GM19025 (cell line): ENCODE measurements around the gene SUN1.
"Not testable (repeated sequence)": the region's sequence is repeated elsewhere in the genome, so short reads cannot be mapped to it uniquely, and the experiment has no call there.

Source experiments
- ATAC-seq: cut with Tn5 transposase; IDR thresholded peaks from one replicate; pipeline ENCODE4 v1.9.1; 2021; ENCODE audit warnings: mild to moderate bottlenecking, low read depth, moderate library complexity; ENCODE audit not compliant: unreplicated experiment

SUN1 gene

DNA sequence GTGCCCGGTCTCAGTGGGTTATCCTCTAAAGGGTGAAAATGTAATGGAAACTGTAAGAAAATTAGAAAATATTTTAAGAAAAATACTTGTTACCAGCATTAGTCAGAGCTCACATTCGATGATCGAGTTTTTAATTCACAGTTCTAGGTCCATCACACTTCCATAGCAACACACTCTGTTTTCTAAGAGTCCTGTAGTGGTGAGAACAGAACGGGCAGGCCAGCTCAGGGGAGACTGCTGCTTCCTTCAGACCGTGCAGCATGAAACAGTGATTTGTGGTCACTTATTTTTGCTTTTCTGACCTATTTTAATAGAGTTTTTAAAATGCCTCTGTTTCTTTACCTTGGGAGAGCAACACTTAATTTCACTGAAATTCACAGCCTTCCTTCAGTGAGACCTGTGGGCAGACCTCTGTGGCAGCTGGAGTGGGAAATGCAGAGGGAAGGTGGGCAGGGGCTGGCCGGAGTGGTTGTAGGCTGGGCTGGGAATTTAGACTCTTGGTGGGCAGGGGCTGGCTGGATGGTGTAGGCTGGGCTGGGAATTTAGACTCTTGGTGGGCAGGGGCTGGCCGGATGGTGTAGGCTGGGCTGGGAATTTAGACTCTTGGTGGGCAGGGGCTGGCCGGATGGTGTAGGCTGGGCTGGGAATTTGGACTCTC lies 1.5 kb downstream of the SUN1 start:
- ATAC-seq: no peak

DNA sequence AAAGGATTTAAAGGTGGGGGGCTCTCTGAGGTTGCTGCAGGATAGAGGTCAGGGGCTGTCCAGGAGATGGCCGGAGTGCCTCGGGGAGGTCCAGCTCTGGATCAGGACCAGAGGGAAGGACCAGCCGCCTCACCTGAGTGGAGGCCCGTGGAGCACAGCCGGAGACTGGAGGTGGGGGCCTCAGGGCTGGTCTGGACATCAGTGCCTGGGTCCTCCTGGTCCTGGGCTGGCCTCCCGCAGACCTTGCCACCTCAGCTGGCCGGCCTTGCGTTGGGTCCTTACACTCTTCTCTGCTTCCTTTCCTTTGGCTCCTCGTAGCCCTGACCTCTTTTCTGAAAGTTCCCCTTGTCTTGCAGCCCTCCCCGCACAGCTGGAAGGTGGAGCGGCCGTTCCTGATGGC lies 2.0 kb downstream of the SUN1 start:
- ATAC-seq: no peak

DNA sequence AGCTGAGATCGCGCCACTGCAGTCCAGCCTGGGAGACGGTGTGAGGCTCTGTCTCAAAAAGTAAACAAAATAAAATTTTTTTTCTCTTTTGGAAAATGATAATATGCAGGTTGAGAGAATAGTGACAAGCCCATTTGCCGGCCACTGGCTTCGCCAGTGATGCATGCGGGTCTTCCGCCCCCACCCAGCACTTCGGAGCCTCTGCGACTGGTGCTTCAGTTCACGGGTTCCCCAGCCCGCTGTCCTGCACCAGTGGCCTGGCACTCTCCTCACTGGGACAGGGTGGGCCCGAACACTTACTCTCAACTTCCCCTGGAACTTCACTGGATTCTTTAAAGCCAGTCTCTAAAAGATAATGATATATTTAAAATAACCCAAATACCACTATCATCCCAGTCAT lies 2.7 kb downstream of the SUN1 start:
- ATAC-seq: no peak

DNA sequence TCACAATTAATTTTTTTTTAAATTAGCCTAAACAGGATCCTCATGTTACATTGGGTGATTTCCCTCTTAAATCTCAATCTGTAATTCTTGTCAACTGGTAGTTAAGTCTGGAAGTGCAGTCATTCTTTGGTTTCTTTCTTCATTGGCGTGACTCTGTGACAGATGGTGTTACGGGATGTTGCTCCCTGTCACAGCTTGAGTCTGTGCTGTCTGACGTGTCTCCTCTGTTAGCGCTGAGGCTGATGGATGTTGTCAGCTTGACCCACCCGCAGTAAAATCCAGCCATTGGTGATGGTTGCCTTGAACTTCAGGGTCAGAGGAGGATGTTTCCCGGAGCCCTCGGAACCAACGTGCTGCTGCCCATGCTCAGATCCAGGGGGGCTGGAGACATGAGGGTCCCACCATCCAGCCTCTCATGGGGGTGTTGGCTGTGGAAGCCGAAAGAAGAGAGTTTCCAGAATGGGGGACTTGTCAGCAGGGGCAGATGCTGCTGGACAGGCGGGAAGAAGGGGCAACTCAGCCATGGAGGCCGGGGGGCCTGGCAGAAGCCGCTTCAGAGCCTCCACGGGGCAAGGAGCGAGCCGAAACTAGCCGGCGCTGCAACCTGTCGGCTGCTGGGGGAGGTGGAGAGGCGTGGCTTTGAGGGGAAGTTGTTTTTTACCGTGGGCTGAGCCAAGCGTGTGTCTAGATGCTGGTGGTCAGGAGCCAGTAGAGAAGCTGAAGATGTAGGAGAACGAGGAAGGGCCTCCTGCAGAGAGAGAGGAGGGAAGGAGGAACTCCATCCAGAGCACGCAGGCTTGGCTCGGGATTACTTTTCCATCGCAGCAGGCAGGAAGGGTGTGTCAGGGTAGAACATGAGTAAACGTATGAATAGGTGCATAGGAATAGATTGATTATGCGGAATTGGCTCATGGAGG lies 3.5 kb downstream of the SUN1 start:
- no peak for ATAC-seq

DNA sequence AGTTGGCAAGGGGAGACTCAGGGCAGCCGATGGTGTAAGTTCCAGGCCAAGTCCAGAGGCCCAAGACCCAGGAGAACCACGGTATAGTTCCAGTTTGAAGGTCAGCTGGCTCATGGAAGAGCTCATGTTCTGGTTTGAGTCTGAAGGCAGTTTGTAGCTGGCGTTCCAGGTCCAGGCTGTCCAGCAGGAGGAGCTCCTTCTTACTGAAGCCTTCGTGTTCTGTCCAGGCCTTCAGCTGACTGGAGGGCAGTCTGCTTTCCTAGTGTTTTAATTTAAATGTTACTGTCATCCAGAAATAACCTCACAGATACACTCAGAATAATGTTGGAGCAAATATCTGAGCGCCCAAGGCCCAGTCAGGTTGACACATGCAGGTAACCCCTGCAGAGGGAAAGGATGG lies 4.2 kb downstream of the SUN1 start:
- no peak for ATAC-seq

DNA sequence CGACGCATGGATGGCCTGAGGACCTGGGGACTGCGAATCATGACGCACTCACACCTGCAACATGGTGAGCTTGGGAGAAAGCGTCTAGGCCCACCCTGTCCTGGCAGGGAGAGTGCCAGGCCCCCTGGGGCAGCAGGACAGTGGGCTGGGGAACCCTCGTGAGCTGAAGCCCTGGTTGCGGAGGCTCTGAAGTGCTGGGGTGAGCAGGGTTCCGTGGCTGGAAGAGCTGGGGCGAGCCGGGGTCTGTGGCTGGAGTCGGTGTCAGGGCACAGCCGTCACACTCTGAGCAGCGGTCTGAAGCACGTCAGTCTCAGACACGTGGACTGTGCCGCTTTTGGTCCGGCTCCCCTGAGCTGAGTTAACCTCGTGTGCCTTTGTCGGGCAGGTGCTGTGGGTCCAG lies 4.7 kb downstream of the SUN1 start:
- ATAC-seq: no peak

DNA sequence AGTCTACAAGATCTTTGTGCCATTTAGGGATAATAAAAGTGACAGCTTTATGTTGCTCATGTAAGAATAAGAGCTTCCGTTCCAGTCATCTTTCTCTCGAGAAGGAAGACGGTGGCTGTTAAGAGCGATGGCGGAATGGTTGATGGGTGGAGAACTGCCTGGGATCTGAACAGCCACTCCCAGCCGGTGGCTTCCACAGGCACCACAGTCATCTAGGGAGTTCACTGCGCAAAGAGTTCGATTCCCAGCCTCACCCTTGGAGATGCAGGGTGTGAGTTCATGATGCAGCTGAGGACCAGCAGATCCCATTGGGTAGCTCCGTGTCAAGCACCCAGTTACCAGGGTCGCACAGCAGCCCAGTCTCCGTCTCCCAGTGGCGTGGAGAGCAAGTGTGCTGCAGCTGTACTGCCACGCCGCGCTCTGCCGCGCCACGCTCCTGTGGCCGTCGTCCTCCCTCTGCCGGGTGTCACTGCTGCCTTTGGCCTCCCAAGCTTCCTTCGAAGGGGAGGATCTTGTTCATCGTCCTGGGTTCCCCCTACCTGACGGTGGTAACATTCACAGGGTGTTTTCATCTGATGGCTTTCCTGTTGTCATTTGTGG lies 7.8 kb downstream of the SUN1 start:
- ATAC-seq: no peak

DNA sequence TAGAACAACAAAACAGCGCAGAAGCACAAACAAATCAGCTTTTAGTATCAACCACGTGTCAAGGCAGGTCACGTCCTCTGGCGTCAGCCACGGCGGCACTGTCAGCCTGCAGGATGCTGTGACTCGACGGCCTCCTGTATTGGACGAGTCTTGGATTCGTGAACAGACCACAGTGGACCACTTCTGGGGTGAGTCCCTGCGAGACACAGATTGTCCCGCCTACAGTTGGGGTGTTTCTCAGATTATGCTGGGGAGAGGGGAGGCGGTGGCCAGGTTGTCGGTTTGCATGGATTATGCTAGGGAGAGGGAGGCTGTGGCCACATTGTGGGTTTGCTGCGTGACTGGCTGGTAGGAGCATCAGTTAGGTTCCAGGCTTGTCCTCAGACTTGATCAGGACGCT lies 9.7 kb downstream of the SUN1 start:
- no peak for ATAC-seq

DNA sequence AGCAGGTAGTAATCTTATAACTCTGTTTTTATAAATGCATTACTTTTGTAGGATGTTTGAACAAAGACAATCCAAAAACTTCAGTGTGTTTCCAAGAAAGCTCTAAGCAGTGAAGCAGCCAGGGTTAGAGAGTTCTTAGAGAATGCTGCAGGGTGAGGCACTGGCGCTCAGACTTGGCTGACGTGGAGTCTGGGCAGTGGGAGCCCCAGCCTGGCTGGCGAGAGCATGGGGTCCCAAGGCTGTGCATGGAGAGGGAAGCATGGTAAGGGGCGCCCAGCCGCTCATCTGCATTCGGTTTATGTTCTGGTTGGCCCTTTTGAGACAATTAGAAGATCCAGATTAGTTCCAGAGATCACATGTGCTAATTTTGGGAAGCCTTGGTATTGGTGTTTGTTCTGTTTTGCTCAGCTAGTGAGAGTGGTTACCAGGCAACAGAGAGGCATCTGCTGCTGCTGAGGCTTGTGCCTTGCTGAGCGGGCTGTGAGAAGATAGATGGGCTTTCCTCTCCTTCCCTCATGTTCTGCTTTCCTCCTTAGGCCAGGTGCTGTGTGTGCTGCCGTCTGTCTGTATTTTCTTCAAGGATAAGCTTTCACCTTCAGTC lies 10.3 kb downstream of the SUN1 start:
- no peak for ATAC-seq

DNA sequence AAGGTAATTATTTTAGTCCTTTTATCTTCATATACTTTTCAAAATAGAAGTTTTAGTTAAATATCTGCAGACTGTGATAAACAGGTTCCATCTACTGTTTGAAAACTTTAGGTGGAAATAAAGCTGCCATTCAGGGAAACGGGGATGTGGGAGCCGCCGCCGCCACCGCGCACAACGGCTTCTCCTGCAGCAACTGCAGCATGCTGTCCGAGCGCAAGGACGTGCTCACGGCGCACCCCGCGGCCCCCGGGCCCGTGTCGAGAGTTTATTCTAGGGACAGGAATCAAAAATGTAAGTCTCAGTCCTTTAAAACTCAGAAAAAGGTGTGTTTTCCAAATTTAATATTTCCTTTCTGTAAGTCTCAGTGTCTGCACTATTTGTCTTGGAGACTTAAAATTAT lies 11.0 kb downstream of the SUN1 start:
- no peak for ATAC-seq

DNA sequence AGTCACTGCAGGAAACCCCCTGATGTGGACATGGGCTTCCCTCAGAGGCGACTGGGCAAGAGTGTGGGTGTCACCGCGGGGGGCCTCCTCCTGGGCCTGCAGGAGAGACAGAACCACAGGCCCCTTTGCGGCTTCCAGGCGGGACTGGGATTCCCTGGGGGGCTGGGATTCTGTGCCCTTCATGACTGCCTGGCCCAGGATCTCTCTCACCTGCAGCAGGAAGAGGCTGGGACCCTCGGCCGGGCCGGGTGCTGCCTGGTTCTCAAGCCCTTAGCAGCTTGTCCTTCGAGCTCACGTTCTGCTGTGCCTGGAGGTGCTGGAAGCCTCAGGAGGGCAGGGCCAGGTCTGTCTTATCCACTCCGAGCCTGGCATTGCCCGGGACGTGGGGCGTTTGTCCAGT lies 11.8 kb downstream of the SUN1 start:
- ATAC-seq: no peak

DNA sequence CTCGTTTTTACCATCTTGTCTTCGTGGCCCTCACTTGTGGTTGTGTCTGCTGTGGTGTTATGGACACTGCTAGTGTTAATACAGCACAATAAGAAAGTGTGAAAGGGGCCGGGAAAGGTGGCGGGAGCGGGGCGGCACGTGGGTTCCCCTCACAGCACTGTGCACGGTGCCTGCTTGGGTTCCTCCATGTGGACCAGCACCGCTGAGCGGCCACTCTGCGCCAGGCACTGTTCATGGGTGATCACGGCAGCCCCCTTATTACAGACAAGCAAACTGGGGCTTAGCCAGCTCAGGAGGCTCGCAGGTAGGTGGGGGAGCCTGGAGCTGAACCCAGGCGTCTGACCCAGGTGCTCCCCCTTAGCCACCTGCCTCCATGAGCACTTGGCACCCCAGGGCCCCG lies 12.2 kb downstream of the SUN1 start:
- no peak for ATAC-seq

DNA sequence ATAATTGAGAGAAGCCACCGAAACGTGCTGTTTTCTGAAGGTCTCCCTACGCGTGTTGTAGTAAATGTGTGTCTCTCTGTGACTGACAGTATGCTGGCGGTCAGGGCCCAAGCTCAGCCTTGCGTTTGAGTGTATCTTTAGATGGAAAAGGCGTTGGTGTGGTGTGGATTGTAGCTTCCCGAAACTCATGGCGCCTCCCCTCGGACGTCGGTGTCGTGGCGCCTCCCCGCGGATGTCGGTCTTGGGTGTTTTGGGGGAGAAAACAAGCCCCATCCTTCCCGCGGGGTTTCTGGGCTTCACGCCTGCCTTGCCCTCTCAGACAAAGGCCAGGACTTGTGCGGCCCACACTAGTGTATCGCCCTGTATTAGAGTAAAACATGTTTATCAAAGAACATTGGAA lies 12.8 kb downstream of the SUN1 start:
- no peak for ATAC-seq

DNA sequence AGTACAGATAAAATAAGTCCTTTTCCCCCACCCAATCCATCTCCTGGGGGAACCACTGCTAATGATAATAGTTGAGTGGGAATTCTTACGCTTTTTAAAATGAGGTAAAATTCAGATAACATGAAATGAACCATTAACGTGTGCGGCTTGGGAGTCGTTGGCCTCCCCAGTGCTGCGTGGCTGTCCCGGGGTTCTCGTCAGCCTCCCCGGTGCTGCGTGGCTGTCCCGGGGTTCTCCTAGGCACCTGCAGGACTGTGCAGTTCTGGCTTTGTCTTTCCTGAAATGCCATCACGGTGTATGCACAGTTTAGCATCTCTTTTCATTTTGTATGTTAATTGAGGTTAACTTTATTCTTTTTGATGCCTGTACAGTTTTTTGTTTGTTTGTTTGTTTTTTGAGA lies 13.5 kb downstream of the SUN1 start:
- ATAC-seq: no peak

DNA sequence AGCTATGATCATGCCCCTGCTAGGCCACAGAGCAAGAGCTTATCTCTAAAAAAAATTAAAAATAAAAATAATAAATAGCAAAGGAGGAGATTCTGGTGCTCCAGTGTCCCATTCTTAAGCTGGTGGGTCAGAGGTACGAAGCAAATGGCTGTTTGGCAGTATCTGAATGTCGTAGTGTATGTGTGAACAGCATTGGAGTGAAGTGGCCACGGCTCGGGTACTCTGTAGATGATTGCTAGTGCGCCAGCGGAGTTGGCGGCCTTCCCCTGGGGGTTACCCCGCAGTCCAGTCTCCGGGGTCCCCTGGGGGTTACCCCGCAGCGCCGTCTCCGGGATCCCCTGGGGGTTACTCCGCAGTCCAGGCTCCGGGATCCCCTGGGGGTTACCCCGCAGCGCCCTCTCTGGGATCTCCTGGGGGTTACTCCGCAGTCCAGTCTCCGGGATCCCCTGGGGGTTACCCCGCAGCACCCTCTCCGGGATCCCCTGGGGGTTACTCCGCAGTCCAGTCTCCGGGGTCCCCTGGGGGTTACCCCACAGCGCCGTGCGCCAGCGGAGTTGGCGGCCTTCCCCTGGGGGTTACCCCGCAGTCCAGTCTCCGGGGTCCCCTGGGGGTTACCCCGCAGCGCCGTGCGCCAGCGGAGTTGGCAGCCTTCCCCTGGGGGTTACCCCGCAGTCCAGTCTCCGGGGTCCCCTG lies 14.8 kb downstream of the SUN1 start:
- ATAC-seq: not testable (repeated sequence)

DNA sequence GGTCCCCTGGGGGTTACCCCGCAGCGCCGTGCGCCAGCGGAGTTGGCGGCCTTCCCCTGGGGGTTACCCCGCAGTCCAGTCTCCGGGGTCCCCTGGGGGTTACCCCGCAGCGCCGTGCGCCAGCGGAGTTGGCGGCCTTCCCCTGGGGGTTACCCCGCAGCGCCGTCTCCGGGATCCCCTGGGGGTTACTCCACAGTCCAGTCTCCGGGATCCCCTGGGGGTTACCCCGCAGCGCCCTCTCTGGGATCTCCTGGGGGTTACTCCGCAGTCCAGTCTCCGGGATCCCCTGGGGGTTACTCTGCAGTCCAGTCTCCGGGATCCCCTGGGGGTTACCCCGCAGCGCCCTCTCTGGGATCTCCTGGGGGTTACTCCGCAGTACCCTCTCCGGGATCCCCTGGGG lies 15.5 kb downstream of the SUN1 start:
- ATAC-seq: not testable (repeated sequence)

DNA sequence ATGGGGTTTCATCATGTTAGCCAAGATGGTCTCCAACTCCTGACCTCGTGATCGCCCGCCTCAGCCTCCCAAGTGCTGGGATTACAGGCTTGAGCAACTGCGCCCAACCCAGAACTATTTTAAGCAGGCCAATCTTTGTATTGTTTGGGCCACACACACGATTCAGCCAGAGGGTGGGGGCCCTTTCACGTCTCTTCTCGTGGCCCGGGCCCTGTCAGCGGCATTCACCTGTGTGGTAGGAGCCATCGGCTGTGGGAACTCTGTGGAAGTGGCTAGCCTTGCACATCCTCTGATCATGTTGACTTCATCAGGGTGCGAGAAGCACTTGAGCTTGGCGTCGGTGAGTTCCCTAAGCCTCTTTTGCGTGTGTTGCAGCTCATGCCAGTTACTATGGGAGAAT lies 16.9 kb downstream of the SUN1 start:
- ATAC-seq: no peak

DNA sequence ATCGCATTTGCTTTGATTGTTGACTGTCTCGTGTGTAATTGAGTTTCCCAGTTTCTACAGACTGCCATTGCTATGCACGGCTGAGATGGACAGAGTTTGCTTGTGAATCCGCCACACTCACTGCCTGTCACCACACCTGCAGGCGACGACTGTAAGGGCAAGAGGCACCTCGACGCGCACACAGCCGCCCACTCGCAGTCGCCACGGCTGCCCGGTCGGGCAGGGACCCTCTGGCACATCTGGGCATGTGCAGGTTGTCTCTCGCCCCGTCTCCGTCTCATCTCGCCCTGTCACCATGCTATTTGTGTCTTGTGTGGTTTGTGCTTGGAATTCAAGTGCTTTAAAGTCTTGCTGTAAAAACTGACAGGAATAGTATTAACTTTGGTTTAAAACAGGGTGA lies 17.5 kb downstream of the SUN1 start:
- no peak for ATAC-seq

DNA sequence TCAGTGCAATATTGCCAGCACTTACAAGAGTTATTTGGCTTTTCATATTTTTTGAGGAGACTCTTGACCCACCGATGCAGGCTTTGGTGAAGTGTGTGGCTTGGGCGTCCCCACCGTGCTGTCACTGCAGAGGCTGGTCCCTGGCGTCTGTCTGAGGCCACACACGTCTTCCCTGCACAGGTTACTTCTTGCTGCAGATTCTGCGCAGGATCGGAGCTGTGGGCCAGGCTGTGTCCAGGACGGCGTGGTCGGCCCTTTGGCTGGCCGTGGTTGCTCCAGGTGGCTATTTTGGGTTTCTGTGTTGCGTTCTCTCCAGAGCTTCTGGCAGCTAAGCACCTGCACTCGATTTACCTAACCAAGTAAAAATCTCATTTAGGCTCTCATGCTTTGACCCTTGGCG lies 18.9 kb downstream of the SUN1 start:
- no peak for ATAC-seq

DNA sequence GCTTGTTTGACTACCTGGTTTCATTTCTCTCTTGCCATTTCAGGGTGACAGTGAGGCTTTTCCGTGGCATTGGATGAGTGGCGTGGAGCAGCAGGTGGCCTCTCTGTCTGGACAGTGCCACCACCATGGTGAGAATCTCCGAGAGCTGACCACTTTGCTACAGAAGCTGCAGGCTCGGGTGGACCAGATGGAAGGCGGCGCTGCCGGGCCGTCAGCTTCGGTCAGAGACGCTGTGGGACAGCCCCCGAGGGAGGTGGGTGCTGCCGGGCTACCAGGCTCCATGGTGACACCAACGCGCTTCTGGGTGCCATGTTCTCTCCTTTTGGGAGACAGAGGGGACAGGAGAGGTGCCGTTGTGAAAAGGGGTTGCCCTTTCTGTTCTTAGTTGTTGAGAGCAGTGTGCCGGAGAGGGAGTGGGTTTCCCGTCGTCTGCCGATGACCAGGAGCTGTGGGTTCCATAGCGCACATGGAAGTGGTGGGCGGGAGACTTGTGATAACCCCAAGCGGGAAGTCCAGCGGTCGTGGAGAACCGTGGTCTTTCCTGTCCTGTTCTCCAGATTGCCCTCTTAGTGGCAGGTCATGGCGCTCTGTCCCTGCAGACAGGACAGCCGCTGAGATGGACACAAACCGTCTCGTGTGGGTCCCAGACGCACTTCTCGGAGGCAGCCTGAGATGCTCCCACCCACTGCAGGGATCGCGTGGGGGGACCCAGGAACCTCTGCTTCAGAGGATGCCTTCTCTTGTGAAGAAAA lies 21.3 kb downstream of the SUN1 start:
- ATAC-seq: no peak
